PC-3 (cell line): ENCODE measurements around the gene ISG20.

Source experiments
- EZH2 ChIP-seq: fragments of 300-600 bp; sonication (generic); IDR thresholded peaks from one replicate; pipeline ENCODE4 v1.6.1; 2017; ENCODE audit warnings: antibody characterized with exemption, mild to moderate bottlenecking, low read length; ENCODE audit not compliant: unreplicated experiment
- EZH2phosphoT487 ChIP-seq: fragments of 300-600 bp; sonication (generic); IDR thresholded peaks from 2 replicates; pipeline ENCODE4 v1.6.1; 2018; ENCODE audit warnings: mild to moderate bottlenecking, antibody characterized with exemption, low read length, borderline replicate concordance

GRCh38 chr15:88622605-88622975 lies 16.2 kb upstream of the ISG20 start:
- TF ChIP-seq EZH2phosphoT487 = no peak
- TF ChIP-seq EZH2 = no peak
